Measurements from ENCODE around the gene RGS11.

Gene RGS11

GRCh38 chr16:275786-276232, at the start of gene RGS11:
RGS11 (minus strand) TSS chr16:275944; CDS start chr16:275911, 33 bp downstream.
- no peak for DNase-seq

GRCh38 chr16:324451-325334, 48.9 kb upstream of the RGS11 start:
- DNase-seq, result peak; percentile 51

GRCh38 chr16:324201-324450, 48.4 kb upstream of the RGS11 start:
- no peak for DNase-seq

GRCh38 chr16:322476-323143, 46.9 kb upstream of the RGS11 start:
- DNase-seq, result no peak

- DNase-seq, result no peak
Observed at GRCh38 chr16:321532-321931, 45.8 kb upstream of the RGS11 start.

GRCh38 chr16:320206-320605, 44.5 kb upstream of the RGS11 start:
- no peak for DNase-seq

- DNase-seq, result no peak
Observed at GRCh38 chr16:318628-319027, 42.9 kb upstream of the RGS11 start.

GRCh38 chr16:317583-317982, 41.8 kb upstream of the RGS11 start:
- DNase-seq, result no peak

- DNase-seq, result no peak
Observed at GRCh38 chr16:316741-317464, 41.2 kb upstream of the RGS11 start.

GRCh38 chr16:314795-315299, 39.1 kb upstream of the RGS11 start:
- no peak for DNase-seq

GRCh38 chr16:314351-314750, 38.6 kb upstream of the RGS11 start:
- DNase-seq, result no peak

- DNase-seq, result no peak
Observed at GRCh38 chr16:311725-312124, 36.0 kb upstream of the RGS11 start.

GRCh38 chr16:309476-309875, 33.7 kb upstream of the RGS11 start:
- no peak for DNase-seq

- DNase-seq, result no peak
Observed at GRCh38 chr16:307691-308312, 32.1 kb upstream of the RGS11 start.

GRCh38 chr16:306911-307370, 31.2 kb upstream of the RGS11 start:
- no peak for DNase-seq

- DNase-seq, result no peak
Observed at GRCh38 chr16:305916-306626, 30.3 kb upstream of the RGS11 start.

GRCh38 chr16:303760-304505, 28.2 kb upstream of the RGS11 start:
- no peak for DNase-seq

- DNase-seq, result no peak
Observed at GRCh38 chr16:301950-302349, 26.2 kb upstream of the RGS11 start.

- DNase-seq, result no peak
Observed at GRCh38 chr16:301235-301634, 25.5 kb upstream of the RGS11 start.

GRCh38 chr16:297832-298231, 22.1 kb upstream of the RGS11 start:
- no peak for DNase-seq

- no peak for DNase-seq
Observed at GRCh38 chr16:296806-297510, 21.2 kb upstream of the RGS11 start.

All from activated CD8-positive, alpha-beta memory T cell treated with anti-CD3 and anti-CD28 coated beads, Interleukin-2, amount 50 U/mL, for 4 hours (primary cell).